GM11168 (cell line): ENCODE data around the gene MAP7.

Source experiments
- in situ Hi-C: fragments of 300-500 bp; cut with MboI; formaldehyde crosslinking; loops from one replicate; pipeline ENCODE4 v1.12.0; 2022; ENCODE audit warnings: low sequenced_read_pairs; ENCODE audit not compliant: unreplicated experiment

MAP7 gene

GRCh38 chr6:136534268-136534667 lies 16.0 kb downstream of the MAP7 start:
- in situ Hi-C loops: no loop called here

- in situ Hi-C loops: no loop called here
Measured at GRCh38 chr6:136533487-136533886, 16.7 kb downstream of the MAP7 start.

- in situ Hi-C loops: no loop called here
Measured at GRCh38 chr6:136532030-136532429, 18.2 kb downstream of the MAP7 start.

GRCh38 chr6:136529710-136530109 lies 20.5 kb downstream of the MAP7 start:
- in situ Hi-C loops: no loop called here

GRCh38 chr6:136528477-136528876 lies 21.7 kb downstream of the MAP7 start:
- in situ Hi-C loops: no loop called here

GRCh38 chr6:136527831-136528230 lies 22.4 kb downstream of the MAP7 start:
- in situ Hi-C loops: no loop called here

GRCh38 chr6:136526937-136527336 lies 23.3 kb downstream of the MAP7 start:
- in situ Hi-C loops: no loop called here

GRCh38 chr6:136526196-136526930 lies 23.9 kb downstream of the MAP7 start:
- in situ Hi-C loops: no loop called here

GRCh38 chr6:136525586-136526195 lies 24.5 kb downstream of the MAP7 start:
- in situ Hi-C loops: no loop called here

- in situ Hi-C loops: no loop called here
Measured at GRCh38 chr6:136524936-136525413, 25.2 kb downstream of the MAP7 start.

GRCh38 chr6:136524339-136524935 lies 25.8 kb downstream of the MAP7 start:
- in situ Hi-C loops: no loop called here

GRCh38 chr6:136523196-136523595 lies 27.0 kb downstream of the MAP7 start:
- in situ Hi-C loops: no loop called here

- in situ Hi-C loops: no loop called here
Measured at GRCh38 chr6:136522636-136523035, 27.6 kb downstream of the MAP7 start.

- in situ Hi-C loops: no loop called here
Measured at GRCh38 chr6:136521911-136522310, 28.3 kb downstream of the MAP7 start.

- in situ Hi-C loops: no loop called here
Measured at GRCh38 chr6:136521427-136521826, 28.8 kb downstream of the MAP7 start.

GRCh38 chr6:136520517-136520916 lies 29.7 kb downstream of the MAP7 start:
- in situ Hi-C loops: no loop called here

GRCh38 chr6:136517582-136517981 lies 32.6 kb downstream of the MAP7 start:
- in situ Hi-C loops: no loop called here

GRCh38 chr6:136517002-136517401 lies 33.2 kb downstream of the MAP7 start:
- in situ Hi-C loops: no loop called here

GRCh38 chr6:136514591-136514990 lies 35.6 kb downstream of the MAP7 start:
- in situ Hi-C loops: no loop called here

- in situ Hi-C loops: no loop called here
Measured at GRCh38 chr6:136511926-136512325, 38.3 kb downstream of the MAP7 start.

- in situ Hi-C loops: no loop called here
Measured at GRCh38 chr6:136511397-136511796, 38.8 kb downstream of the MAP7 start.
